Raji (cell line): ENCODE data around the gene UGT3A2.

Experiments
- POLR2A ChIP-seq: IDR thresholded peaks from 2 replicates; pipeline ENCODE4 v1.6.1; 2011; ENCODE audit warnings: low read depth, low read length, control low read depth; ENCODE audit not compliant: insufficient read depth

The UGT3A2 gene

DNA sequence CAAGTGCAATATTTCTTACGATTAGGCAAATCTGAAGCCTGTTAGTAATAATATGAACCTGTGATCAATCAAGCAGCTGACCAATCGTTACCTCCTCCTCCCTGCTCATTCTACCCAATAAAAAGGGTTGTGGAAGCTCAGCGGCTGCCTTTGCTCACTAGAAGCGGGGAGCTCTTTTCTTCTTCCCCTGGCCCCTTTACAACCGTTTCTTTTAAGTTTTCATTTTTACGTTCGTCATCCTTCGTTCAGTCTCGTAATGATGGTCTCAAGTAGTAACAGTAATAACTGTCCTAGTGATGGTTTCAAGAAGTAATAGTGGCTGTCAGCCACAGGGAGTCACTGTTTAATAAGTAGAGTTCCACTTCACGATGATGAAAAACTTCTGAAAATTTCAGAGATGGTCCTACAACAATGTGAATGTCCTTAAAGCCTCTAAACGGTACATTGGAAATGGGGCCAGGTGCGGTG is 6.2 kb downstream of the UGT3A2 start:
- no peak for TF ChIP-seq POLR2A

GRCh38 chr5:36059571-36060419 is 6.9 kb downstream of the UGT3A2 start:
- TF ChIP-seq POLR2A, result no peak

- no peak for TF ChIP-seq POLR2A
Measured at GRCh38 chr5:36058776-36059175, 7.9 kb downstream of the UGT3A2 start.

GRCh38 chr5:36057386-36057785 is 9.3 kb downstream of the UGT3A2 start:
- no peak for TF ChIP-seq POLR2A

GRCh38 chr5:36056422-36056821 is 10.3 kb downstream of the UGT3A2 start:
- TF ChIP-seq POLR2A, result no peak

- TF ChIP-seq POLR2A, result no peak
Measured at GRCh38 chr5:36055984-36056383, 10.7 kb downstream of the UGT3A2 start.

- TF ChIP-seq POLR2A, result no peak
Measured at GRCh38 chr5:36054647-36055046, 12.0 kb downstream of the UGT3A2 start.

DNA sequence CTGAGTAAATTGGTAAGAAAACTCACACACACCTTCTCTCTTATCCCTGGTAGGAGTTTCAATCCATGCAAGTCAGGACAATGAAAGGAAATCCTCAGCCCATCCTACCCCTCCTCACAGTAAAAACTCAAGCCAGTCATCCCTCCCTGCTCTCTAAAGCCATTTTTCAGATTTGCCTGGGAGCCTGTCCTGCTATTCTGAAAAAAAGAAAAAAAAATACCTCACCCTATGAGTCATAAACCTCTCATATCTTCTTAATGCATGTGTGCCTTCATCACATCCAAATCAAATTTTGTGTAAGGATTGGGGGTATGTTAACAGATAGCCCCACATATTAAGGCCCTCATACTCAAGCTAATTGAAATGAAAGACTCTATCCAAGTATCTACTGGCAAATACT is 14.1 kb downstream of the UGT3A2 start:
- TF ChIP-seq POLR2A, result no peak

- no peak for TF ChIP-seq POLR2A
Measured at GRCh38 chr5:36049949-36050348, 16.7 kb downstream of the UGT3A2 start.

GRCh38 chr5:36047384-36048160 is 19.1 kb downstream of the UGT3A2 start:
- TF ChIP-seq POLR2A, result no peak

DNA sequence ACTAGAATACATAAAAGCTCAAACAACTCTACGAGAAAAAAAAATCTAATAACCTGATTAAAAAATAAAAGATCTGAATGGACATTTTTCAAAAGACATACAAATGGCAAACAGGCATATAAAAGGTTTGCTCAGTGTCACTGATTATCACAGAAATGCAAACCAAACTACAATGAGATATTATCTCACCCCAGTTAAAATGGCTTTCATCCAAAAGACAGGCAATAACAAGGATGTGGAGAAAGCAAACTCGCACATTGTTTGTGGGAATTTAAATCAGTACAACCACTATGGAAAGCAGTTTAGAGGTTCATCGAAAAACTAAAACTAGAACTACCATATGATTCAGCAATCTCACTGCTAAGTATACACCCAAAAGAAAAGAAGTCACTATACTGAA is 20.8 kb downstream of the UGT3A2 start:
- TF ChIP-seq POLR2A, result no peak

GRCh38 chr5:36041537-36041845 is 25.2 kb downstream of the UGT3A2 start:
- TF ChIP-seq POLR2A, result no peak

- TF ChIP-seq POLR2A, result no peak
Measured at GRCh38 chr5:36040651-36041536, 25.8 kb downstream of the UGT3A2 start.

- no peak for TF ChIP-seq POLR2A
Measured at GRCh38 chr5:36035696-36036095, 31.0 kb downstream of the UGT3A2 start.

GRCh38 chr5:36033486-36033885 is 33.2 kb downstream of the UGT3A2 start:
- TF ChIP-seq POLR2A, result no peak

DNA sequence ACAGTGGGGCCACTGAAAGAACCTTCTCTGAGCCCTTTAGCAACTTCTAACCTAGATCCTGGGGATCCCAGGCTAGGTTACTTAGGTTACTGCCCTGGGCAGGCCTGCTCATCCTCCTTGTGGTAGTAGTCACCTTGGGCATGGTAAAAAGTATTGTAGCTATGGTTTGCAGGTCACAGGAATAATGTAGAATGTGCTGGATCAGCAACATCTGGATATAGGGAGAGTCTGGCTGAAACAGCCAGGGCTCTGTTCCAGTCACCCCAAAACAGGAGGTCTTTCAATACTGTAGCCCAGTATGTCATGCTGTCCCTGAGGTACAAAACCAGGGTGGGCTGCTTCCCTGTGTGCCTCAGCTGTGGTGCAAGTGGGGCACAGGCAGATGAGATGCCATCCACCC is 33.6 kb downstream of the UGT3A2 start:
- TF ChIP-seq POLR2A, result no peak

DNA sequence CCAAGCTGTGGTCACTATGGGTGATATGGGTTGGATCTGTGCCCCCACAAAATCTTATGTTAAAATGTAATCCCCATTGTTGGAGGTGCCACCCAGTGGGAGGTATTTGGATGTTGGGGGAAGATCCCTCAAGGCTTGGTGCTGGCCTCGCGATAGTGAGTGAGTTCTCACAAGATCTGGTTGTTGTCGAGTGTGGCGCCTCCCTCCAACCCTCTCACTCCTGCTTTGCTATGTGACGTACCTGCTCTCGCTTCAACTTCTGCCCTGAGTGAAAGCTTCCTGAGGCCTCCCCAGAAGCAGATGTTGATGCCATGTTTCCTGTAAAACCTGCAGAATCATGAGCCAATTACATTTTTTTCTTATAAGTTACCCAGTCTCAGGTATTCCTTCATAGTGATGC is 35.5 kb downstream of the UGT3A2 start:
- no peak for TF ChIP-seq POLR2A
